ENCODE measurements around the gene CLCN6. TPM values are rescaled to one million over a fixed set of nuclear protein-coding genes. Genes with fewer than 3 reads are reported as not detected.

CLCN6 gene
- total RNA-seq, 1 experiment from 2014 or later = 13.7 TPM

- no peak overlapping the region for H2AFZ ChIP-seq (ENCODE audit: low read depth, low read length, poor library complexity, severe bottlenecking)
- H3K79me2 ChIP-seq (ENCODE audit: insufficient read depth, low read length) = no peaks in the 10 kb centered on the region
- no peak overlapping the region for H3K9ac ChIP-seq (ENCODE audit: low read length)
- TF ChIP-seq JUND (IDR thresholded peaks at IDR 0.05) (no peak), EZH2phosphoT487 (IDR thresholded peaks at IDR 0.05; ENCODE audit: borderline replicate concordance) (no peak), ZNF274 (IDR thresholded peaks at IDR 0.05; ENCODE audit: low read depth, low read length) (no peak), ZBTB33 (IDR thresholded peaks at IDR 0.05; ENCODE audit: extremely low read depth, insufficient replicate concordance, low read length) (no peak), SP1 (IDR thresholded peaks at IDR 0.05; ENCODE audit: low read depth) (no peak), YY1 (IDR thresholded peaks at IDR 0.05; ENCODE audit: extremely low read depth, insufficient replicate concordance, low read depth, low read length) (no peak), SRF (IDR thresholded peaks at IDR 0.05; ENCODE audit: low read depth) (no peak), ZFX (IDR thresholded peaks at IDR 0.05) (no peak), ELF1 (IDR thresholded peaks at IDR 0.05; ENCODE audit: borderline replicate concordance, low read depth) (no peak), SIN3A (IDR thresholded peaks at IDR 0.05; ENCODE audit: low read depth) (no peak), EGR1 (IDR thresholded peaks at IDR 0.05; ENCODE audit: low read depth) (no peak)
- TF ChIP-seq, protein P1, sequence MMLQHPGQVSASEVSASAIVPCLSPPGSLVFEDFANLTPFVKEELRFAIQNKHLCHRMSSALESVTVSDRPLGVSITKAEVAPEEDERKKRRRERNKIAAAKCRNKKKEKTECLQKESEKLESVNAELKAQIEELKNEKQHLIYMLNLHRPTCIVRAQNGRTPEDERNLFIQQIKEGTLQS (IDR thresholded peaks at IDR 0.05) = no peak
- ATAC-seq (no peak), DNase-seq (ENCODE audit: low read depth, low spot score) (no peak)
- ChIA-PET POLR2A (interaction anchor here (1.7 kb wide), 1 partner anchor 21 kb away, joined by 7 read pairs; no protein-coding TSS in a partner anchor), RAD21 (ENCODE audit: low non-redundant PET in 1 of 2, low total read pairs in 2 of 2, uncharacterized antibody in 2 of 2, unreplicated experiment in 2 of 2) (no interaction called here), CTCF (no interaction called here)
- no peaks in the 10 kb centered on the region for H3K27me3 ChIP-seq (ENCODE audit: insufficient read depth, low read length)
- H3K4me3 ChIP-seq (replicated peaks in 1 of 2; ENCODE audit: low read depth in 1 of 2, low read length in 2 of 2) = no peak overlapping the region
- no peaks in the 10 kb centered on the region for H3K4me1 ChIP-seq (ENCODE audit: control insufficient read depth in 1 of 2, insufficient read depth in 2 of 2, low read length in 2 of 2)
- no TSS peak for BruUV-seq (replicated peaks)
- H3K4me2 ChIP-seq (ENCODE audit: low read length) = no peak overlapping the region
- no peak overlapping the region for H3K27ac ChIP-seq (ENCODE audit: low read depth, low read length)
- H3K9me2 ChIP-seq (ENCODE audit: insufficient read depth) = no peaks in the 10 kb centered on the region
- intact Hi-C loops (cut with micrococcal nuclease) = no loop called here
- H4K20me1 ChIP-seq (ENCODE audit: insufficient read depth) = no peaks in the 10 kb centered on the region
- no peaks in the 10 kb centered on the region for H3K9me3 ChIP-seq (ENCODE audit: control insufficient read depth in 1 of 2, insufficient read depth in 1 of 2, low read depth in 1 of 2, low read length in 2 of 2)
- no peaks in the 10 kb centered on the region for H3K36me3 ChIP-seq (ENCODE audit: control insufficient read depth in 1 of 2, insufficient read depth in 2 of 2, low read length in 2 of 2)
Observed at GRCh38 chr1:11888206-11888876, 82.3 kb downstream of the CLCN6 start.

Data from HCT116 (cell line).